HCT116 (cell line): ENCODE results near the gene ZFP36. TPM values are rescaled to one million over a fixed set of nuclear protein-coding genes. Genes with fewer than 3 reads are reported as not detected.

Source experiments
- ATAC-seq: fragments of 200-7000 bp; cut with Tn5 transposase; 2 replicates; pipeline ENCODE4 v1.9.1; 2020; ENCODE audit warnings: mild to moderate bottlenecking, moderate library complexity
- BruUV-seq: library from RNA; stranded (reverse); fragments of 400-500 nt; replicated peaks from 2 replicates; lab custom pipeline; 2021; lab: Mats Ljungman, UMichigan
- CTCF ChIA-PET: fragments of 300-600 bp; sonication (Branson Sonifier 250); formaldehyde crosslinking; loops from one replicate; lab custom pipeline; 2021; ENCODE audit warnings: antibody characterized with exemption; lab: Charles Lee
- POLR2A ChIA-PET: fragments of 300-600, 350-600 bp; sonication (Branson Sonifier 250); formaldehyde crosslinking; loops from one replicate; lab custom pipeline; 2021; ENCODE audit warnings: antibody characterized with exemption; lab: Charles Lee
- RAD21 ChIA-PET, 2 experiments: fragments of 300-600 bp; sonication (Branson Sonifier 250); formaldehyde crosslinking; loops; one replicate each; lab custom pipeline; 2023; ENCODE audit warnings: low total read pairs in 2 of 2; ENCODE audit not compliant: uncharacterized antibody in 2 of 2, unreplicated experiment in 2 of 2, low non-redundant PET in 1 of 2; lab: Charles Lee
- DNase-seq: peaks from one replicate; pipeline ENCODE4 v3.0.0-alpha.2; 2010; ENCODE audit warnings: low read depth, low spot score
- H2AFZ ChIP-seq: fragments of 200-600 bp; shearing (Covaris generic), sonication (generic); 2 replicates; pipeline ENCODE4 v1.6.1; 2017; ENCODE audit warnings: low read depth, mixed run types, mixed read lengths, antibody characterized with exemption, low read length; ENCODE audit not compliant: poor library complexity, severe bottlenecking
- H3K27ac ChIP-seq: 2 replicates; pipeline ENCODE4 v1.5.1; 2012; ENCODE audit warnings: low read depth, low read length
- H3K27me3 ChIP-seq: fragments of 200-600 bp; sonication (generic); 2 replicates; pipeline ENCODE4 v1.6.1; 2016; ENCODE audit warnings: mixed run types, low read length, mixed read lengths; ENCODE audit not compliant: insufficient read depth
- H3K36me3 ChIP-seq, 2 experiments: fragments of 200-500 bp in 1 of 2; fragments of 200-600 bp in 1 of 2; sonication (Bioruptor generic) in 1 of 2; sonication (generic) in 1 of 2; 2 replicates each; pipeline versions ENCODE4 v1.5.1 to v1.6.1; 2014 to 2016; ENCODE audit warnings: low read length in 2 of 2, inconsistent platforms in 1 of 2, mixed read lengths in 1 of 2, mixed run types in 1 of 2; ENCODE audit not compliant: insufficient read depth in 2 of 2, control insufficient read depth in 1 of 2
- H3K4me1 ChIP-seq, 2 experiments: fragments of 200-600 bp in 1 of 2; sonication (generic) in 1 of 2; 2 replicates each; pipeline versions ENCODE4 v1.5.1 to v1.6.1; 2012 to 2017; ENCODE audit warnings: low read length in 2 of 2, inconsistent platforms in 1 of 2, mild to moderate bottlenecking in 1 of 2, mixed read lengths in 1 of 2, mixed run types in 1 of 2, moderate library complexity in 1 of 2; ENCODE audit not compliant: insufficient read depth in 2 of 2, control insufficient read depth in 1 of 2
- H3K4me2 ChIP-seq: fragments of 200-600 bp; sonication (generic); 2 replicates; pipeline ENCODE4 v1.6.1; 2017; ENCODE audit warnings: mixed run types, low read length, mixed read lengths
- H3K4me3 ChIP-seq, 2 experiments: fragments of 200-600 bp in 1 of 2; sonication (generic) in 1 of 2; replicated peaks in 1 of 2; 2 replicates each; pipeline ENCODE4 v1.5.1; 2011 to 2016; ENCODE audit warnings: low read length in 2 of 2, control low read depth in 1 of 2, low read depth in 1 of 2, mild to moderate bottlenecking in 1 of 2, mixed read lengths in 1 of 2, mixed run types in 1 of 2
- H3K79me2 ChIP-seq: fragments of 200-600 bp; sonication (generic); 2 replicates; pipeline ENCODE4 v1.6.1; 2017; ENCODE audit warnings: mild to moderate bottlenecking, mixed run types, low read length, moderate library complexity, mixed read lengths; ENCODE audit not compliant: insufficient read depth
- H3K9ac ChIP-seq: fragments of 200-600 bp; sonication (generic); 2 replicates; pipeline ENCODE4 v1.6.1; 2016; ENCODE audit warnings: low read length, mixed read lengths
- H3K9me2 ChIP-seq: fragments of 200-600 bp; sonication (generic), shearing (Covaris generic); 2 replicates; pipeline ENCODE4 v1.6.1; 2017; ENCODE audit warnings: mixed run types, mild to moderate bottlenecking, moderate library complexity; ENCODE audit not compliant: insufficient read depth
- H3K9me3 ChIP-seq, 2 experiments: fragments of 200-500 bp in 1 of 2; fragments of 200-600 bp in 1 of 2; sonication (Bioruptor generic) in 1 of 2; sonication (generic) in 1 of 2; 2 replicates each; pipeline ENCODE4 v1.6.1; 2014 to 2017; ENCODE audit warnings: low read length in 2 of 2, mixed read lengths in 2 of 2, inconsistent platforms in 1 of 2, low read depth in 1 of 2, mild to moderate bottlenecking in 1 of 2, mixed run types in 1 of 2, moderate library complexity in 1 of 2; ENCODE audit not compliant: control insufficient read depth in 1 of 2, insufficient read depth in 1 of 2
- H4K20me1 ChIP-seq: fragments of 200-600 bp; sonication (generic), shearing (Covaris generic); 2 replicates; pipeline ENCODE4 v1.6.1; 2017; ENCODE audit warnings: mixed run types, mild to moderate bottlenecking, moderate library complexity; ENCODE audit not compliant: insufficient read depth
- CTCF ChIP-seq, 3 experiments: fragments of 200-600 bp in 1 of 3; sonication (generic) in 1 of 3; IDR thresholded peaks in 2 of 3; conservative IDR thresholded peaks in 1 of 3; 2 replicates each; pipeline ENCODE4 v1.5.1; 2012 to 2017; ENCODE audit warnings: low read depth in 2 of 3, low read length in 2 of 3, antibody characterized with exemption in 1 of 3, borderline replicate concordance in 1 of 3, control low read depth in 1 of 3, mild to moderate bottlenecking in 1 of 3, mixed read lengths in 1 of 3, mixed run types in 1 of 3, moderate library complexity in 1 of 3; ENCODE audit not compliant: insufficient read depth in 1 of 3
- POLR2AphosphoS5 ChIP-seq: IDR thresholded peaks from 2 replicates; pipeline ENCODE4 v1.6.1; 2011; ENCODE audit warnings: mild to moderate bottlenecking, low read depth, low read length, moderate library complexity
- intact Hi-C: fragments of 100-400 bp; cut with micrococcal nuclease; formaldehyde crosslinking; loops from 2 replicates; pipeline ENCODE4 v1.10.0; 2022
- total RNA-seq: library from RNA; stranded (reverse); gene quantifications from one replicate; pipeline ENCODE4 v1.2.1, GENCODE V29; 2021; ENCODE audit not compliant: unreplicated experiment

ZFP36 gene
- total RNA-seq, 1 experiment from 2014 or later = 131 TPM

- Histone ChIP-seq H3K9me2 (no peaks in the 10 kb centered on the region), H3K36me3 (peaks cover 26 to 34% of the 10 kb centered on the region in 2 experiments; a peak in 3 of 4 replicates), H3K9ac (peak overlapping the region; percentile 100), H3K4me3 (peak overlapping the region; percentile 98 to 99), H3K27ac (peak overlapping the region; percentile 84), H2AFZ (no peak overlapping the region), H3K9me3 (no peaks in the 10 kb centered on the region), H3K4me1 (peaks cover 54 to 83% of the 10 kb centered on the region in 2 experiments), H3K4me2 (peak overlapping the region; percentile 92), H4K20me1 (peaks cover 13% of the 10 kb centered on the region; the same call in 1 of the 2 replicates), H3K27me3 (no peaks in the 10 kb centered on the region), H3K79me2 (peaks cover 36% of the 10 kb centered on the region)
- DNase-seq (no peak), ATAC-seq (no peak)
- RAD21 ChIA-PET = no interaction called here
- peak; percentile 7; the same call in 1 of the 2 replicates for TF ChIP-seq POLR2AphosphoS5
- TF ChIP-seq CTCF (IDR thresholded peaks at IDR 0.05 in 2 of 3, conservative IDR thresholded peaks at IDR 0.05 in 1 of 3; ENCODE audit: borderline replicate concordance in 1 of 3, insufficient read depth in 1 of 3, low read depth in 2 of 3, low read length in 2 of 3) = no peak
- POLR2A ChIA-PET = interaction anchor here (0.8 to 1.2 kb wide), 3 partner anchors 25 to 32 kb away, joined by 3 to 4 read pairs (median 3); partner anchors contain the start of gene ZFP36
- no TSS peak for BruUV-seq
- intact Hi-C loops = no loop called here
- CTCF ChIA-PET = no interaction called here
These were observed 26.9 kb downstream of the ZFP36 start for GRCh38 chr19:39433480-39434079.
